ENCODE data around the gene PERM1. TPM values are rescaled to one million over a fixed set of nuclear protein-coding genes. Genes with fewer than 3 reads are reported as not detected.

The PERM1 gene
- total RNA-seq, 1 donor from 2014 or later: not detected

- no peak overlapping the region for H3K4me3 Mint-ChIP-seq (ENCODE audit: unreplicated experiment)
- H3K9me3 Mint-ChIP-seq (ENCODE audit: unreplicated experiment): no peaks in the 10 kb centered on the region
- DNase-seq (ENCODE audit: extremely low spot score, unreplicated experiment): no peak
- no peak overlapping the region for H3K27ac Mint-ChIP-seq (ENCODE audit: unreplicated experiment)
- H3K36me3 Mint-ChIP-seq (ENCODE audit: unreplicated experiment): no peaks in the 10 kb centered on the region
- H3K4me1 Mint-ChIP-seq (ENCODE audit: unreplicated experiment): peaks cover 16% of the 10 kb centered on the region
- TF ChIP-seq CTCF (IDR thresholded peaks at IDR 0.05): no peak
- H3K27me3 Mint-ChIP-seq (ENCODE audit: unreplicated experiment): peaks cover 7% of the 10 kb centered on the region
These were observed 51.9 kb downstream of the PERM1 start for GRCh38 chr1:929712-930632.

- Mint-ChIP-seq H3K27me3 (ENCODE audit: unreplicated experiment) (peaks cover 7% of the 10 kb centered on the region), H3K4me3 (ENCODE audit: unreplicated experiment) (no peak overlapping the region), H3K9me3 (ENCODE audit: unreplicated experiment) (no peaks in the 10 kb centered on the region), H3K36me3 (ENCODE audit: unreplicated experiment) (no peaks in the 10 kb centered on the region), H3K27ac (ENCODE audit: unreplicated experiment) (no peak overlapping the region), H3K4me1 (ENCODE audit: unreplicated experiment) (peaks cover 14% of the 10 kb centered on the region)
- no peak for DNase-seq (ENCODE audit: extremely low spot score, unreplicated experiment)
- no peak for TF ChIP-seq CTCF (IDR thresholded peaks at IDR 0.05)
These were observed 52.9 kb downstream of the PERM1 start for GRCh38 chr1:928825-929661.

GRCh38 chr1:927748-928147 lies 54.1 kb downstream of the PERM1 start:
- TF ChIP-seq CTCF (IDR thresholded peaks at IDR 0.05): no peak
- H3K4me3 Mint-ChIP-seq (ENCODE audit: unreplicated experiment): no peak overlapping the region
- peaks cover 7% of the 10 kb centered on the region for H3K27me3 Mint-ChIP-seq (ENCODE audit: unreplicated experiment)
- no peak overlapping the region for H3K27ac Mint-ChIP-seq (ENCODE audit: unreplicated experiment)
- H3K36me3 Mint-ChIP-seq (ENCODE audit: unreplicated experiment): no peaks in the 10 kb centered on the region
- H3K4me1 Mint-ChIP-seq (ENCODE audit: unreplicated experiment): peaks cover 21% of the 10 kb centered on the region
- no peak for DNase-seq (ENCODE audit: extremely low spot score, unreplicated experiment)
- no peaks in the 10 kb centered on the region for H3K9me3 Mint-ChIP-seq (ENCODE audit: unreplicated experiment)

GRCh38 chr1:927234-927633 lies 54.7 kb downstream of the PERM1 start:
- Mint-ChIP-seq H3K36me3 (ENCODE audit: unreplicated experiment) (no peaks in the 10 kb centered on the region), H3K27ac (ENCODE audit: unreplicated experiment) (no peak overlapping the region), H3K4me1 (ENCODE audit: unreplicated experiment) (peaks cover 22% of the 10 kb centered on the region), H3K9me3 (ENCODE audit: unreplicated experiment) (no peaks in the 10 kb centered on the region), H3K27me3 (ENCODE audit: unreplicated experiment) (peaks cover 7% of the 10 kb centered on the region), H3K4me3 (ENCODE audit: unreplicated experiment) (no peak overlapping the region)
- no peak for DNase-seq (ENCODE audit: extremely low spot score, unreplicated experiment)
- TF ChIP-seq CTCF (IDR thresholded peaks at IDR 0.05): no peak
